IPS DF 6.9 (cell line): ENCODE measurements around the gene RPS6KB2.

Source experiments
- DNase-seq: peaks from one replicate; pipeline ENCODE4 v3.0.0-alpha.2; 2013; ENCODE audit warnings: low read depth, low spot score
- H3K27ac ChIP-seq: one replicate; pipeline ENCODE4 v1.5.1; 2013; ENCODE audit warnings: low read length, control low read depth
- H3K27me3 ChIP-seq: 2 replicates; pipeline ENCODE4 v1.6.1; 2013; ENCODE audit warnings: mild to moderate bottlenecking, low read length; ENCODE audit not compliant: control insufficient read depth, insufficient read depth
- H3K36me3 ChIP-seq: 2 replicates; pipeline ENCODE4 v1.6.1; 2013; ENCODE audit warnings: low read length; ENCODE audit not compliant: control insufficient read depth, insufficient read depth
- H3K4me1 ChIP-seq: 2 replicates; pipeline ENCODE4 v1.6.1; 2013; ENCODE audit warnings: low read length; ENCODE audit not compliant: control insufficient read depth, insufficient read depth
- H3K4me3 ChIP-seq: 2 replicates; pipeline ENCODE4 v1.5.1; 2013; ENCODE audit warnings: mild to moderate bottlenecking, low read length
- H3K9me3 ChIP-seq: 2 replicates; pipeline ENCODE4 v1.6.1; 2013; ENCODE audit warnings: low read length, inconsistent platforms; ENCODE audit not compliant: control insufficient read depth, insufficient read depth
- WGBS: extraction: QIAGEN DNeasy Blood & Tissue Kit; methylation state at CpG from one replicate; pipeline ENCODE4 v1.1.7; 2013; ENCODE audit warnings: mixed read lengths, missing lambda C conversion rate; ENCODE audit not compliant: insufficient read length, insufficient coverage; 5-methylcytosine and 5-hydroxymethylcytosine counted together

RPS6KB2 gene

GRCh38 chr11:67428052-67429001 is at the start of gene RPS6KB2:
RPS6KB2 (plus strand) TSS chr11:67428494; CDS start chr11:67428546, 52 bp downstream.
- H3K4me1 ChIP-seq = peaks cover 2% of the 10 kb centered on the region; the same call in 1 of the 2 replicates
- peak within 1 kb of the TSS; percentile 91 for H3K4me3 ChIP-seq
- H3K27me3 ChIP-seq = no peaks in the 10 kb centered on the region
- H3K27ac ChIP-seq = no peak within 1 kb of the TSS
- no peaks in the 10 kb centered on the region for H3K9me3 ChIP-seq
- WGBS = no CpG with 5 or more reads among the region's 68 CpGs
- peak; percentile 98 for DNase-seq
- H3K36me3 ChIP-seq = peaks cover 12% of the 10 kb centered on the region

- no peak overlapping the region for H3K4me3 ChIP-seq
- no peak for DNase-seq
- peaks cover 18% of the 10 kb centered on the region for H3K27me3 ChIP-seq
- no peaks in the 10 kb centered on the region for H3K36me3 ChIP-seq
- WGBS = no CpG with 5 or more reads among the region's 4 CpGs
- no peaks in the 10 kb centered on the region for H3K9me3 ChIP-seq
- H3K4me1 ChIP-seq = 0 out of 2 replicates have a peak, but pooled peaks cover 6% of the 10 kb centered on the region
- H3K27ac ChIP-seq = no peak overlapping the region
These were observed 49.8 kb upstream of the RPS6KB2 start for GRCh38 chr11:67378544-67378943.

- H3K4me1 ChIP-seq = 0 out of 2 replicates have a peak, but pooled peaks cover 6% of the 10 kb centered on the region
- no peak overlapping the region for H3K27ac ChIP-seq
- no peak overlapping the region for H3K4me3 ChIP-seq
- no peaks in the 10 kb centered on the region for H3K9me3 ChIP-seq
- no peaks in the 10 kb centered on the region for H3K36me3 ChIP-seq
- H3K27me3 ChIP-seq = peaks cover 16% of the 10 kb centered on the region
- no CpG with 5 or more reads among the region's 23 CpGs for WGBS
- no peak for DNase-seq
These were observed 48.9 kb upstream of the RPS6KB2 start for GRCh38 chr11:67379061-67380058.

GRCh38 chr11:67381244-67381972 is 46.9 kb upstream of the RPS6KB2 start:
- no peaks in the 10 kb centered on the region for H3K4me1 ChIP-seq
- no peaks in the 10 kb centered on the region for H3K36me3 ChIP-seq
- no peak overlapping the region for H3K4me3 ChIP-seq
- DNase-seq = no peak
- no peaks in the 10 kb centered on the region for H3K9me3 ChIP-seq
- H3K27me3 ChIP-seq = peaks cover 8% of the 10 kb centered on the region
- no CpG with 5 or more reads among the region's 13 CpGs for WGBS
- H3K27ac ChIP-seq = no peak overlapping the region

GRCh38 chr11:67382276-67383136 is 45.8 kb upstream of the RPS6KB2 start:
- no peaks in the 10 kb centered on the region for H3K36me3 ChIP-seq
- no peaks in the 10 kb centered on the region for H3K9me3 ChIP-seq
- H3K4me3 ChIP-seq = no peak overlapping the region
- H3K27ac ChIP-seq = no peak overlapping the region
- H3K27me3 ChIP-seq = no peaks in the 10 kb centered on the region; the same call in 1 of the 2 replicates
- no CpG with 5 or more reads among the region's 16 CpGs for WGBS
- no peaks in the 10 kb centered on the region for H3K4me1 ChIP-seq
- no peak for DNase-seq

- Histone ChIP-seq H3K4me1 (no peaks in the 10 kb centered on the region; the same call in 1 of the 2 replicates), H3K4me3 (no peak overlapping the region), H3K36me3 (no peaks in the 10 kb centered on the region), H3K27me3 (no peaks in the 10 kb centered on the region; the same call in 1 of the 2 replicates), H3K9me3 (no peaks in the 10 kb centered on the region), H3K27ac (no peak overlapping the region)
- no peak for DNase-seq
- WGBS = no CpG with 5 or more reads among the region's 3 CpGs
These were observed 43.4 kb upstream of the RPS6KB2 start for GRCh38 chr11:67384851-67385366.

- WGBS = no CpG with 5 or more reads among the region's 9 CpGs
- H3K4me3 ChIP-seq = no peak overlapping the region
- no peak overlapping the region for H3K27ac ChIP-seq
- H3K27me3 ChIP-seq = no peaks in the 10 kb centered on the region; the same call in 1 of the 2 replicates
- H3K9me3 ChIP-seq = no peaks in the 10 kb centered on the region
- H3K36me3 ChIP-seq = no peaks in the 10 kb centered on the region
- H3K4me1 ChIP-seq = no peaks in the 10 kb centered on the region; the same call in 1 of the 2 replicates
- no peak for DNase-seq
These were observed 41.2 kb upstream of the RPS6KB2 start for GRCh38 chr11:67387069-67387468.

- DNase-seq = no peak
- H3K27me3 ChIP-seq = no peaks in the 10 kb centered on the region; the same call in 1 of the 2 replicates
- no peaks in the 10 kb centered on the region for H3K9me3 ChIP-seq
- H3K36me3 ChIP-seq = peaks cover 1% of the 10 kb centered on the region; the same call in 1 of the 2 replicates
- no peak overlapping the region for H3K4me3 ChIP-seq
- no peak overlapping the region for H3K27ac ChIP-seq
- H3K4me1 ChIP-seq = peaks cover 3% of the 10 kb centered on the region; the same call in 1 of the 2 replicates
- no CpG with 5 or more reads among the region's 6 CpGs for WGBS
These were observed 40.8 kb upstream of the RPS6KB2 start for GRCh38 chr11:67387518-67387917.

- H3K27ac ChIP-seq = no peak overlapping the region
- H3K36me3 ChIP-seq = peaks cover 3% of the 10 kb centered on the region; the same call in 1 of the 2 replicates
- H3K4me1 ChIP-seq = peaks cover 5% of the 10 kb centered on the region; the same call in 1 of the 2 replicates
- no peak overlapping the region for H3K4me3 ChIP-seq
- WGBS = no CpG with 5 or more reads among the region's 6 CpGs
- H3K9me3 ChIP-seq = no peaks in the 10 kb centered on the region
- no peaks in the 10 kb centered on the region; the same call in 1 of the 2 replicates for H3K27me3 ChIP-seq
- no peak for DNase-seq
These were observed 38.8 kb upstream of the RPS6KB2 start for GRCh38 chr11:67389477-67389876.
